HepG2 (cell line): ENCODE data around the gene USP5. TPM values are rescaled to one million over a fixed set of nuclear protein-coding genes. Genes with fewer than 3 reads are reported as not detected.
A peak's percentile ranks its signal among the peaks of the same experiment; 100 is the strongest.

Experiments used
- ARID2 ChIP-seq: sonication (generic); formaldehyde crosslinking; IDR thresholded peaks from 2 replicates; pipeline ENCODE4 v1.8.1; 2022; ENCODE audit warnings: mild to moderate bottlenecking, missing genetic modification reagents, borderline replicate concordance
- HNRNPL ChIP-seq: fragments of 200-400 bp; formaldehyde crosslinking; IDR thresholded peaks from 2 replicates; pipeline ENCODE4 v1.6.1; 2017; ENCODE audit warnings: mild to moderate bottlenecking, low read depth, low read length
- HOXD1 ChIP-seq: sonication (generic); formaldehyde crosslinking; IDR thresholded peaks from 2 replicates; pipeline ENCODE4 v1.5.0; 2020; ENCODE audit warnings: missing genetic modification reagents
- MTA1 ChIP-seq: sonication (generic); formaldehyde crosslinking; IDR thresholded peaks from 2 replicates; pipeline ENCODE4 v1.4.0; 2020; ENCODE audit warnings: missing genetic modification reagents, mild to moderate bottlenecking, borderline replicate concordance
- MTA3 ChIP-seq: sonication (generic); formaldehyde crosslinking; IDR thresholded peaks from 2 replicates; pipeline ENCODE4 v1.4.0; 2020; ENCODE audit warnings: missing genetic modification reagents
- PHF21A ChIP-seq: sonication (generic); formaldehyde crosslinking; IDR thresholded peaks from 2 replicates; pipeline ENCODE4 v1.5.0; 2020; ENCODE audit warnings: mild to moderate bottlenecking, missing genetic modification reagents
- SNAPC2 ChIP-seq: sonication (generic); formaldehyde crosslinking; IDR thresholded peaks from 2 replicates; pipeline ENCODE4 v1.8.1; 2022; ENCODE audit warnings: mild to moderate bottlenecking, missing genetic modification reagents
- ZFP36L1 ChIP-seq: sonication (generic); formaldehyde crosslinking; IDR thresholded peaks from 2 replicates; pipeline ENCODE4 v1.8.0; 2022; ENCODE audit warnings: mild to moderate bottlenecking, missing genetic modification reagents, moderate library complexity
- ZFY ChIP-seq: sonication (generic); formaldehyde crosslinking; IDR thresholded peaks from 2 replicates; pipeline ENCODE4 v1.4.0; 2020; ENCODE audit warnings: missing genetic modification reagents
- ZNF160 ChIP-seq: sonication (generic); formaldehyde crosslinking; IDR thresholded peaks from 2 replicates; pipeline ENCODE4 v1.8.0; 2022; ENCODE audit warnings: mild to moderate bottlenecking, inconsistent platforms, missing genetic modification reagents
- ZNF263 ChIP-seq: sonication (generic); formaldehyde crosslinking; IDR thresholded peaks from 2 replicates; pipeline ENCODE4 v1.4.0; 2020; ENCODE audit warnings: missing genetic modification reagents
- ZNF543 ChIP-seq: sonication (generic); formaldehyde crosslinking; IDR thresholded peaks from 2 replicates; pipeline ENCODE4 v1.4.0; 2020; ENCODE audit warnings: mild to moderate bottlenecking, missing genetic modification reagents
- ZNF619 ChIP-seq: sonication (generic); formaldehyde crosslinking; IDR thresholded peaks from 2 replicates; pipeline ENCODE4 v1.4.0; 2020; ENCODE audit warnings: mild to moderate bottlenecking, missing genetic modification reagents
- polyA plus RNA-seq, 8 experiments: library from polyadenylated mRNA; depleted of rRNA in 3 of 8; stranded (reverse) in 7 of 8; unstranded in 1 of 8; fragments of >200 nt; fragmentation: Illumina TruSeq in 4 of 8; extraction: Trizol in 4 of 8; gene quantifications; 2 replicates each; pipeline versions ENCODE4 v1.2.1 to v1.2.3, GENCODE V29; 2011 to 2016; ENCODE audit warnings: low read depth in 4 of 8, missing spikeins in 1 of 8, mixed read lengths in 1 of 8; ENCODE audit not compliant: insufficient read depth in 1 of 8
- total RNA-seq, 5 experiments: library from RNA; depleted of rRNA; stranded (reverse); fragments of >200 nt; fragmentation: Illumina TruSeq; extraction: Trizol; gene quantifications; 2 replicates each; pipeline ENCODE4 v1.2.3, GENCODE V29; 2016; ENCODE audit warnings: low read depth in 1 of 5
- TF ChIP-seq, protein P1 (sequence below): sonication (generic); formaldehyde crosslinking; IDR thresholded peaks from 2 replicates; pipeline ENCODE4 v1.4.0; 2020; ENCODE audit warnings: missing genetic modification reagents
- TF ChIP-seq, protein P2 (sequence below): sonication (generic); formaldehyde crosslinking; IDR thresholded peaks from 2 replicates; pipeline ENCODE4 v1.5.1; 2020; ENCODE audit warnings: mild to moderate bottlenecking, missing genetic modification reagents
- TF ChIP-seq, protein P3 (sequence below): IDR thresholded peaks from 2 replicates; pipeline ENCODE4 v1.6.1; 2016; ENCODE audit warnings: missing compliant biosample characterization, missing genetic modification reagents, borderline replicate concordance
- TF ChIP-seq, protein P4 (sequence below): sonication (generic); formaldehyde crosslinking; IDR thresholded peaks from 2 replicates; pipeline ENCODE4 v1.4.0; 2020; ENCODE audit warnings: missing genetic modification reagents
- TF ChIP-seq, protein P5 (sequence below): sonication (generic); formaldehyde crosslinking; IDR thresholded peaks from 2 replicates; pipeline ENCODE4 v1.5.0; 2020; ENCODE audit warnings: missing genetic modification reagents
- TF ChIP-seq, protein P6 (sequence below): sonication (generic); formaldehyde crosslinking; IDR thresholded peaks from 2 replicates; pipeline ENCODE4 v1.4.0; 2020; ENCODE audit warnings: missing genetic modification reagents

USP5 gene
- total and polyA plus RNA-seq, 2 of the 13 experiments (the other 11 are each of a cell fraction or from before 2014, with no cell fraction given) = 39.6 to 56.0 TPM

DNA sequence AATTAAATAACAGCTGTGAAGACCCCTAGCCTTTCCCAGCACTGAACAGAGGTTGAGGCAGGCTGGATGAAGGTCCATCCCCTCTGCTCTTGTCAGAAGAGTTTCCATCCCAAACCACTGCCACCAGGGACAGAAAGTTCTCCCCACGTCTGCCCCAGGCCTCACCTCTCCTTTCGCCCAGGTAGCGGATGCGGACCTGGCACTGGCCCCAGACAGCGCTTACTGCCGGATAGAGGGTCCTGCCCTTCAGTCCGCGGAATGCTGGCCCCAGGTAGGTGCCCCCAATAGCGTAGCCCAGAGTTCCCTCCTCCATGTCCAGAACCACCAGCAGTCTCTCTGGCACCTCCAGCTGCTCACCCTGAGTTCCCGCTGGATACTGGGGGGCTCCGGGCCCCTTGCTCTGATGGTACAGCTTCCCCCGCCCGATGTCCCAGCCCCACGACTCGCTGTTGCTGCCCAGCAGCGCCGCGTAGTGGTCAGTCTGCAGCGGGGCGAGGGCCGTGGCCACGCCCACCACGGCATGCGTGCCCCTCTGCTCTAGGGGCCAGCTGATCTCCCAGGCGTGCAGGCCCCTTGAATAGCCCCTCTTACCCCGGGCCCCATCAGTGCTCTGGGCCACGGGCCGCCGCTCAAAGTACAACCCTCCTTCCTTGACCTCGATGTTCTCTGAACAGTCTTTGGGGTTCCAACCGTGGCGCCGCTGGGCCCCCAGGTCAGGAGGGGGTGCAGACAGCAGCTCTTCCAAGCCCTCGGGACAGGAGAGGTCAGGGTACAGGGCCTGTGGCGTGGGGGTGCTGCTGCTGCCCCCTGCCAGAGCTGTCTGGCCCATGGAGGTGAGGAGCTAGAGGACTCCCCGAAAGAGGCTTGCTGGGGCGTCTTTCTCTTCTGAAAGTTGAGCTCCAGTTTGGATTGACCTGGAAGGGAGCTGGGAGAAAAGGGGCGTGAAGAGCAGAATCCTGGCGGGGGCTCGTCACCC is 20.4 kb downstream of the USP5 start (continued):
- peak; percentile 47; the same call in 1 of the 2 replicates for TF ChIP-seq MTA1
- peak; percentile 60 for TF ChIP-seq ZFY
- TF ChIP-seq, protein P1, sequence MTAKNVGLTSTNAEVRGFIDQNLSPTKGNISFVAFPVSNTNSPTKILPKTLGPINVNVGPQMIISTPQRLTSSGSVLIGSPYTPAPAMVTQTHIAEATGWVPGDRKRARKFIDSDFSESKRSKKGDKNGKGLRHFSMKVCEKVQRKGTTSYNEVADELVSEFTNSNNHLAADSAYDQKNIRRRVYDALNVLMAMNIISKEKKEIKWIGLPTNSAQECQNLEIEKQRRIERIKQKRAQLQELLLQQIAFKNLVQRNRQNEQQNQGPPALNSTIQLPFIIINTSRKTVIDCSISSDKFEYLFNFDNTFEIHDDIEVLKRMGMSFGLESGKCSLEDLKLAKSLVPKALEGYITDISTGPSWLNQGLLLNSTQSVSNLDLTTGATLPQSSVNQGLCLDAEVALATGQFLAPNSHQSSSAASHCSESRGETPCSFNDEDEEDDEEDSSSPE (CRISPR knock-in tag) = peak; percentile 39; the same call in 1 of the 2 replicates
- TF ChIP-seq ZNF543 (CRISPR knock-in tag) = peak; percentile 74; the same call in 1 of the 2 replicates
- TF ChIP-seq, protein P2, sequence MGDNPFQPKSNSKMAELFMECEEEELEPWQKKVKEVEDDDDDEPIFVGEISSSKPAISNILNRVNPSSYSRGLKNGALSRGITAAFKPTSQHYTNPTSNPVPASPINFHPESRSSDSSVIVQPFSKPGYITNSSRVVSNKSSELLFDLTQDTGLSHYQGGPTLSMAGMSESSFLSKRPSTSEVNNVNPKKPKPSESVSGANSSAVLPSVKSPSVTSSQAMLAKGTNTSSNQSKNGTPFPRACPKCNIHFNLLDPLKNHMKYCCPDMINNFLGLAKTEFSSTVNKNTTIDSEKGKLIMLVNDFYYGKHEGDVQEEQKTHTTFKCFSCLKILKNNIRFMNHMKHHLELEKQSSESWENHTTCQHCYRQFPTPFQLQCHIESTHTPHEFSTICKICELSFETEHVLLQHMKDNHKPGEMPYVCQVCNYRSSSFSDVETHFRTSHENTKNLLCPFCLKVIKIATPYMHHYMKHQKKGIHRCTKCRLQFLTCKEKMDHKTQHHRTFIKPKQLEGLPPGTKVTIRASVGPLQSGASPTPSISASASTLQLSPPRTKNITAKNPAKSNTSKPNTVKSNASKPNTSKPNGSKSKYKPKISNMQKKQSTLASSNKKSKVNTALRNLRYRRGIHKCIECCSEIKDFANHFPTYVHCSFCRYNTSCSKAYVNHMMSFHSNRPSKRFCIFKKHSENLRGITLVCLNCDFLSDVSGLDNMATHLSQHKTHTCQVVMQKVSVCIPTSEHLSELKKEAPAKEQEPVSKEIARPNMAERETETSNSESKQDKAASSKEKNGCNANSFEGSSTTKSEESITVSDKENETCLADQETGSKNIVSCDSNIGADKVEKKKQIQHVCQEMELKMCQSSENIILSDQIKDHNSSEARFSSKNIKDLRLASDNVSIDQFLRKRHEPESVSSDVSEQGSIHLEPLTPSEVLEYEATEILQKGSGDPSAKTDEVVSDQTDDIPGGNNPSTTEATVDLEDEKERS = no peak
- TF ChIP-seq, protein P3, sequence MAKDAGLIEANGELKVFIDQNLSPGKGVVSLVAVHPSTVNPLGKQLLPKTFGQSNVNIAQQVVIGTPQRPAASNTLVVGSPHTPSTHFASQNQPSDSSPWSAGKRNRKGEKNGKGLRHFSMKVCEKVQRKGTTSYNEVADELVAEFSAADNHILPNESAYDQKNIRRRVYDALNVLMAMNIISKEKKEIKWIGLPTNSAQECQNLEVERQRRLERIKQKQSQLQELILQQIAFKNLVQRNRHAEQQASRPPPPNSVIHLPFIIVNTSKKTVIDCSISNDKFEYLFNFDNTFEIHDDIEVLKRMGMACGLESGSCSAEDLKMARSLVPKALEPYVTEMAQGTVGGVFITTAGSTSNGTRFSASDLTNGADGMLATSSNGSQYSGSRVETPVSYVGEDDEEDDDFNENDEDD (CRISPR knock-in tag) = peak; percentile 48; the same call in 1 of the 2 replicates
- TF ChIP-seq MTA3 (CRISPR knock-in tag) = no peak
- no peak for TF ChIP-seq ARID2 (CRISPR knock-in tag)
- TF ChIP-seq, protein P4, sequence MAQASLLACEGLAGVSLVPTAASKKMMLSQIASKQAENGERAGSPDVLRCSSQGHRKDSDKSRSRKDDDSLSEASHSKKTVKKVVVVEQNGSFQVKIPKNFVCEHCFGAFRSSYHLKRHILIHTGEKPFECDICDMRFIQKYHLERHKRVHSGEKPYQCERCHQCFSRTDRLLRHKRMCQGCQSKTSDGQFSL = peak; percentile 57
- TF ChIP-seq ZNF160 (CRISPR knock-in tag) = no peak
- TF ChIP-seq ZNF619 (CRISPR knock-in tag) = peak; percentile 88; the same call in 1 of the 2 replicates
- peak; percentile 79; the same call in 1 of the 2 replicates for TF ChIP-seq SNAPC2 (CRISPR knock-in tag)
- peak; percentile 73; the same call in 1 of the 2 replicates for TF ChIP-seq HOXD1 (CRISPR knock-in tag)
- peak; percentile 77 for TF ChIP-seq PHF21A
- TF ChIP-seq, protein P5, sequence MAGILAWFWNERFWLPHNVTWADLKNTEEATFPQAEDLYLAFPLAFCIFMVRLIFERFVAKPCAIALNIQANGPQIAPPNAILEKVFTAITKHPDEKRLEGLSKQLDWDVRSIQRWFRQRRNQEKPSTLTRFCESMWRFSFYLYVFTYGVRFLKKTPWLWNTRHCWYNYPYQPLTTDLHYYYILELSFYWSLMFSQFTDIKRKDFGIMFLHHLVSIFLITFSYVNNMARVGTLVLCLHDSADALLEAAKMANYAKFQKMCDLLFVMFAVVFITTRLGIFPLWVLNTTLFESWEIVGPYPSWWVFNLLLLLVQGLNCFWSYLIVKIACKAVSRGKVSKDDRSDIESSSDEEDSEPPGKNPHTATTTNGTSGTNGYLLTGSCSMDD (CRISPR knock-in tag) = peak; percentile 45; the same call in 1 of the 2 replicates
- peak; percentile 70 for TF ChIP-seq HNRNPL
- TF ChIP-seq, protein P6, sequence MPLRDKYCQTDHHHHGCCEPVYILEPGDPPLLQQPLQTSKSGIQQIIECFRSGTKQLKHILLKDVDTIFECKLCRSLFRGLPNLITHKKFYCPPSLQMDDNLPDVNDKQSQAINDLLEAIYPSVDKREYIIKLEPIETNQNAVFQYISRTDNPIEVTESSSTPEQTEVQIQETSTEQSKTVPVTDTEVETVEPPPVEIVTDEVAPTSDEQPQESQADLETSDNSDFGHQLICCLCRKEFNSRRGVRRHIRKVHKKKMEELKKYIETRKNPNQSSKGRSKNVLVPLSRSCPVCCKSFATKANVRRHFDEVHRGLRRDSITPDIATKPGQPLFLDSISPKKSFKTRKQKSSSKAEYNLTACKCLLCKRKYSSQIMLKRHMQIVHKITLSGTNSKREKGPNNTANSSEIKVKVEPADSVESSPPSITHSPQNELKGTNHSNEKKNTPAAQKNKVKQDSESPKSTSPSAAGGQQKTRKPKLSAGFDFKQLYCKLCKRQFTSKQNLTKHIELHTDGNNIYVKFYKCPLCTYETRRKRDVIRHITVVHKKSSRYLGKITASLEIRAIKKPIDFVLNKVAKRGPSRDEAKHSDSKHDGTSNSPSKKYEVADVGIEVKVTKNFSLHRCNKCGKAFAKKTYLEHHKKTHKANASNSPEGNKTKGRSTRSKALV (CRISPR knock-in tag) = 0 out of 2 replicates have a peak, but pooled peaks have one; percentile 45
- 0 out of 2 replicates have a peak, but pooled peaks have one; percentile 29 for TF ChIP-seq ZNF263 (CRISPR knock-in tag)
- 0 out of 2 replicates have a peak, but pooled peaks have one; percentile 9 for TF ChIP-seq ZFP36L1 (CRISPR knock-in tag)
